Right lobe of liver (tissue), 4 donors: ENCODE measurements around the gene TBKBP1.

ENCODE experiments used
- CTCF ChIP-seq, 4 donors: fragments of 200-600 bp in 3 of 4; fragments of 450-650 bp in 1 of 4; IDR thresholded peaks; one replicate each; pipeline versions ENCODE4 v1.5.1 to v1.8.0; 2016 to 2022; ENCODE audit warnings: antibody characterized with exemption in 4 of 4, mild to moderate bottlenecking in 2 of 4
- POLR2A ChIP-seq: fragments of 450-650 bp; IDR thresholded peaks from one replicate; pipeline ENCODE4 v1.6.1; 2017; ENCODE audit warnings: antibody characterized with exemption, mild to moderate bottlenecking
- donor health status: DM: no; HTN: no; CAD: no.
- donor health status: DM: no; HTN: no; CAD: no.
- donor health status: DM: no; HTN: yes; CAD: no.

GRCh38 chr17:47692137-47692894 is 1.6 kb upstream of the TBKBP1 start:
- TF ChIP-seq CTCF (IDR thresholded peaks at IDR 0.05), result no peak
- TF ChIP-seq POLR2A, result no peak
